HFFc6 (cell line): Measurements from ENCODE around the gene GNG10. TPM values are rescaled to one million over a fixed set of nuclear protein-coding genes. Genes with fewer than 3 reads are reported as not detected.
A peak's percentile ranks its signal among the peaks of the same experiment; 100 is the strongest.

Source experiments
- DNase-seq: peaks from one replicate; pipeline ENCODE4 v3.0.0-alpha.2; 2018
- H3K27ac Mint-ChIP-seq: 2 replicates; pipeline ENCODE4 v1.8.0; 2020; ENCODE audit warnings: mild to moderate bottlenecking, mixed read lengths
- H3K27me3 Mint-ChIP-seq: 2 replicates; pipeline ENCODE4 v1.8.0; 2021; ENCODE audit warnings: mild to moderate bottlenecking, moderate library complexity, mixed read lengths; ENCODE audit not compliant: insufficient read depth
- H3K36me3 Mint-ChIP-seq: 2 replicates; pipeline ENCODE4 v1.8.0; 2021; ENCODE audit warnings: low read depth, mixed read lengths
- H3K4me1 Mint-ChIP-seq: 2 replicates; pipeline ENCODE4 v1.8.0; 2020; ENCODE audit warnings: low read depth, mixed read lengths
- H3K4me3 Mint-ChIP-seq: 2 replicates; pipeline ENCODE4 v1.8.0; 2020; ENCODE audit warnings: mild to moderate bottlenecking, moderate library complexity, mixed read lengths
- H3K9me3 Mint-ChIP-seq: 2 replicates; pipeline ENCODE4 v1.8.0; 2020; ENCODE audit warnings: mild to moderate bottlenecking, mixed read lengths
- total RNA-seq, 6 experiments: library from RNA; stranded (reverse); fragmentation: NEBNext Ultra II Directional; extraction: Animal tissue kit (Norgen Biotek cat#: 25700); gene quantifications; 2 replicates in 1 of 6; 3 replicates in 5 of 6; pipeline ENCODE4 v1.2.3, GENCODE V29; 2021
- TF ChIP-seq, protein P1 (sequence below): fragments of 200-600 bp; sonication (generic); IDR thresholded peaks from 2 replicates; pipeline ENCODE4 v1.5.0; 2021; ENCODE audit warnings: antibody characterized with exemption, mild to moderate bottlenecking

The GNG10 gene
- total RNA-seq, 6 experiments from 2014 or later, result 60.5 to 72.7 (median 66.0) TPM

DNA sequence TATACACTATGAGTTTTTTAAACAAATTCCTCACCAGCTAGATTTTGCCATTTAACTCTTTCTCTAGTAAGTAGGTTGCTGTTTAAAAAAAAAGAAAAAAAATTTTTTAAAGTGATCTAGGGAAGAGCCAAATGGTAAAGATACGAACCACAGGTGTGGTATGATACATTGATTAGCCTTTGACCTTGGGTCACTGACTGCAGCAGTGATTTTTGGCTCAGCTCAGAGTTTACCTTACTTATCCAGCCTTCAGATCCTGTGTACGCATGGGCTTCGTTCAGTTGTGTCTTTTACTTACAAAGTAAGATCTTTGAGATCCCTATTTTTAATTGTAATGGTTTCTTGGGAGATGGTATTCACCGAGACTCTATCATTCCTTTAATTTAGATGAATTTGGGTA lies 12.4 kb upstream of the GNG10 start:
- Mint-ChIP-seq H3K9me3 (no peaks in the 10 kb centered on the region), H3K27ac (no peak overlapping the region), H3K4me1 (no peaks in the 10 kb centered on the region), H3K36me3 (peaks cover 33% of the 10 kb centered on the region), H3K27me3 (no peaks in the 10 kb centered on the region), H3K4me3 (no peak overlapping the region)
- no peak for DNase-seq
- TF ChIP-seq, protein P1, sequence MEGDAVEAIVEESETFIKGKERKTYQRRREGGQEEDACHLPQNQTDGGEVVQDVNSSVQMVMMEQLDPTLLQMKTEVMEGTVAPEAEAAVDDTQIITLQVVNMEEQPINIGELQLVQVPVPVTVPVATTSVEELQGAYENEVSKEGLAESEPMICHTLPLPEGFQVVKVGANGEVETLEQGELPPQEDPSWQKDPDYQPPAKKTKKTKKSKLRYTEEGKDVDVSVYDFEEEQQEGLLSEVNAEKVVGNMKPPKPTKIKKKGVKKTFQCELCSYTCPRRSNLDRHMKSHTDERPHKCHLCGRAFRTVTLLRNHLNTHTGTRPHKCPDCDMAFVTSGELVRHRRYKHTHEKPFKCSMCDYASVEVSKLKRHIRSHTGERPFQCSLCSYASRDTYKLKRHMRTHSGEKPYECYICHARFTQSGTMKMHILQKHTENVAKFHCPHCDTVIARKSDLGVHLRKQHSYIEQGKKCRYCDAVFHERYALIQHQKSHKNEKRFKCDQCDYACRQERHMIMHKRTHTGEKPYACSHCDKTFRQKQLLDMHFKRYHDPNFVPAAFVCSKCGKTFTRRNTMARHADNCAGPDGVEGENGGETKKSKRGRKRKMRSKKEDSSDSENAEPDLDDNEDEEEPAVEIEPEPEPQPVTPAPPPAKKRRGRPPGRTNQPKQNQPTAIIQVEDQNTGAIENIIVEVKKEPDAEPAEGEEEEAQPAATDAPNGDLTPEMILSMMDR, result no peak

DNA sequence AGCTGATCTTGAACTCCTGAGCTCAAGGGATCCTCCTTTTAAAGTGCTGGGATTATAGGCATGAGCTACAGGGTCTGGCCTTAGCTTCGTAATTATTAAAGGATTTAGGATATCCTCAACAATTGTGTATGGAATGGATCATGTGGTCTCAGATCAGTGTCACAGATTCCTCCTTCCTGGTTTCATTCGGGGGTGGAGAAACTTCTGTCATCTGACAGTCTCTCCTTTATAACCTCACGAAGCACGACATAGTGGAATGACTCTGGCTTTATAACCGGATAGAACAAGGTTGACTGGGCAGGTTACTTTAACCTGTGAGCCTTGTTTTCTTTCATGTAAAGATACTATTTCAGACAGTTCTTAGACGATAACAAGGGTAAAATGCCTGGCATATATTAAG lies 4.4 kb upstream of the GNG10 start:
- TF ChIP-seq, protein P1, result no peak
- Mint-ChIP-seq H3K27ac (no peak overlapping the region), H3K36me3 (peaks cover 19% of the 10 kb centered on the region), H3K4me3 (no peak overlapping the region), H3K27me3 (no peaks in the 10 kb centered on the region), H3K4me1 (peaks cover 27% of the 10 kb centered on the region), H3K9me3 (no peaks in the 10 kb centered on the region)
- DNase-seq, result no peak

DNA sequence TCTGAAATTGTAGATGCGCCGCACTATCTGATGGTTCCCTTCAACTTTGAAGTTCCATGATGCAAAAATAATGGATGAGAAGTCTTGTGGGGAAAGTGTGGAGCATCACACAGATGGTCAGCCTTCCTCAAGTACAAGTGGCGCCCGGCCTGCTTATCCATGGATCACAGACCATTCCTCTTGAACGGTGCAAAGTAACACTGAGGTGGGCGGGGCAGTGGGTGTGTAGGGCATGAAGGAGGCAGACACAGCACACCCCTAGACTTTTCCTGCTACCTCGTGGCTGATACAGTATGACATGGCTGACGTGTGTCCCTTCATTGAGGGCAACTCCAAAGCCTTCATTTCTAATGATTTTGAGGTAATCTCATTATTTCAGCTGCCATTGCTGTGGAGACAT lies 2.5 kb upstream of the GNG10 start:
- Mint-ChIP-seq H3K27me3 (no peaks in the 10 kb centered on the region; the same call in 1 of the 2 replicates), H3K9me3 (no peaks in the 10 kb centered on the region), H3K4me1 (peaks cover 44% of the 10 kb centered on the region), H3K27ac (peak overlapping the region; percentile 81), H3K4me3 (no peak overlapping the region), H3K36me3 (peaks cover 16% of the 10 kb centered on the region)
- no peak for DNase-seq
- TF ChIP-seq, protein P1, result no peak

DNA sequence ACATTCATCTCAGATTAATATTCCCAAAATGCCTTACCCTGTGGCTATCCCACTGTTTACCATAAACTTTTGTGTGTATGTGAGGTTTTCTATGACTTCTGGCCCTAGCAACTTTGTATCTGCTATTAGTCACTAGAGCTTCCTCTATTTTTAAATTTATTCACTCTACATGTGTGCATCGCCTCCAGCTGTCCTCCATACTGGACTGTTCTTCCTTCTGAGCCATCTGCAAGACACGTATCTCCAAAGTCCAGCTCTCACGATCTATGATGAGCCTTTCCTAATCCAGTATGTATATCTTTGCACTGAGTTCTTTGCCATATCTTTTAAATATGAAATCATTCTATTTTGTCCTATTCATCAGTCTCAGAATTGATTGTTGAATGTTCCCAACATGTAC lies 1.7 kb upstream of the GNG10 start:
- H3K27ac Mint-ChIP-seq, result peak overlapping the region; percentile 81
- no peaks in the 10 kb centered on the region; the same call in 1 of the 2 replicates for H3K27me3 Mint-ChIP-seq
- H3K4me1 Mint-ChIP-seq, result peaks cover 44% of the 10 kb centered on the region
- TF ChIP-seq, protein P1, result no peak
- H3K36me3 Mint-ChIP-seq, result peaks cover 14% of the 10 kb centered on the region
- peak overlapping the region; percentile 43 for H3K4me3 Mint-ChIP-seq
- no peaks in the 10 kb centered on the region for H3K9me3 Mint-ChIP-seq
- DNase-seq, result peak; percentile 58

DNA sequence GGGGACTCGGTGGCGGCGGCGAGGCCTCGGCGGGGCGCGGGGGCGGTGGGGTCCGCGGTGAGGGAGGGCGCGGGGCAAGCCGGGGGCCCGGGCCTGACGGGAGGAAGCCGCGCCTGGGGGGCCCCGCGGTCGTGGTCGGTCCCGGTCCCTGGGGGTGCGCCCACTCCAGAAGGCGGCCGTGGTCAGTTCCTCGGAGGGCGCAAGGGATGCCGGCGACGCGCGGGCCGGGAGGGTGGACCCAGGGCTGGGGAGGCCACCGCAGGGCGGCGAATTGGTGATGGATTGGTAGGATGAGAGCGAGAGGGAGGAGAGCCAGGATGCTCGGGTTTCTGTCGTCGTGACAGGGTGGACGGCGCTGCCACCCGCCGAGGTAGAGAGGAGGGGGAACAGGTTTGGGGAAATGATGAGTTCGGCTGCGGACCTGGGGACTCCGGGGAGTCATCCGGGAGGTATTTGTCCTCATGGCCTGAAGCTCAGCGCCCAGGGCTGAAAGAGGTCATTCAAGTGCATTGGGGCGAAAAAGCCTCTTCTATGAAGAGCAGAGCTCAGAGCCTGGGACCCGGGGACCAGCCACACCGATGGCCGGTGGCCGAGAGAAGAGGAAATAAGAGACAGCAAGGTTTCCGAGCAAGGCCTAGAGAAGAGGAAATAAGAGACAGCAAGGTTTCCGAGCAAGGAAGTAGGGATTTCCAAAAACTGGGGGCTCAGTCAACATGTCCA lies 557 bp downstream of the GNG10 start:
- TF ChIP-seq, protein P1, result no peak
- DNase-seq, result peak; percentile 14
- Mint-ChIP-seq H3K9me3 (no peaks in the 10 kb centered on the region), H3K4me1 (peaks cover 44% of the 10 kb centered on the region), H3K36me3 (peaks cover 7% of the 10 kb centered on the region), H3K27me3 (no peaks in the 10 kb centered on the region; the same call in 1 of the 2 replicates), H3K27ac (peak overlapping the region; percentile 87), H3K4me3 (peak overlapping the region; percentile 96)
